CD4-positive, CD25-positive, alpha-beta regulatory T cell (primary cell): ENCODE results near the gene MAG. TPM values are rescaled to one million over a fixed set of nuclear protein-coding genes. Genes with fewer than 3 reads are reported as not detected.

Experiments
- ATAC-seq, 2 donors: fragments of 150-1000 bp; cut with Tn5 transposase; one replicate each; pipeline ENCODE4 v1.10.0; 2021; ENCODE audit warnings: low read depth in 2 of 2, moderate number of reproducible peaks in 2 of 2, moderate library complexity in 1 of 2
- DNase-seq, 3 donors: peaks; one replicate each; pipeline versions ENCODE4 v3.0.0 to v3.0.0-alpha.2; 2012 to 2022; ENCODE audit warnings: mixed read lengths in 1 of 3
- H3K27ac ChIP-seq: one replicate; pipeline ENCODE4 v1.7.0; 2013; ENCODE audit warnings: mild to moderate bottlenecking, low read length; ENCODE audit not compliant: insufficient read depth, poor library complexity, severe bottlenecking
- H3K27me3 ChIP-seq: one replicate; pipeline ENCODE4 v1.7.0; 2013; ENCODE audit warnings: low read length; ENCODE audit not compliant: control insufficient read depth, insufficient read depth
- H3K36me3 ChIP-seq: one replicate; pipeline ENCODE4 v1.7.0; 2013; ENCODE audit warnings: mild to moderate bottlenecking, low read length, moderate library complexity; ENCODE audit not compliant: control insufficient read depth, insufficient read depth
- H3K4me1 ChIP-seq: 2 replicates; pipeline ENCODE4 v1.7.0; 2013; ENCODE audit warnings: mild to moderate bottlenecking, low read length; ENCODE audit not compliant: insufficient read depth, control insufficient read depth, poor library complexity, severe bottlenecking
- H3K4me3 ChIP-seq: one replicate; pipeline ENCODE4 v1.7.0; 2013; ENCODE audit warnings: low read depth, mild to moderate bottlenecking, low read length, moderate library complexity
- H3K9me3 ChIP-seq, 2 experiments: 1 replicate in 1 of 2; 2 replicates in 1 of 2; pipeline ENCODE4 v1.7.0; 2013; ENCODE audit warnings: low read length in 2 of 2, mild to moderate bottlenecking in 1 of 2, moderate library complexity in 1 of 2; ENCODE audit not compliant: control insufficient read depth in 2 of 2
- H3K27ac Mint-ChIP-seq, 3 donors: one replicate each; pipeline ENCODE4 v1.8.0; 2020 to 2022; ENCODE audit warnings: mild to moderate bottlenecking in 3 of 3, mixed read lengths in 3 of 3, moderate library complexity in 2 of 3
- H3K27me3 Mint-ChIP-seq: one replicate; pipeline ENCODE4 v1.8.0; 2022; ENCODE audit warnings: mild to moderate bottlenecking, mixed read lengths
- H3K36me3 Mint-ChIP-seq: one replicate; pipeline ENCODE4 v1.8.0; 2020; ENCODE audit warnings: mixed read lengths
- H3K4me1 Mint-ChIP-seq, 4 donors: one replicate each; pipeline ENCODE4 v1.8.0; 2020 to 2022; ENCODE audit warnings: mixed read lengths in 4 of 4, mild to moderate bottlenecking in 1 of 4
- H3K4me3 Mint-ChIP-seq, 4 donors: one replicate each; pipeline ENCODE4 v1.8.0; 2020 to 2022; ENCODE audit warnings: mild to moderate bottlenecking in 4 of 4, mixed read lengths in 4 of 4, moderate library complexity in 3 of 4
- H3K9me3 Mint-ChIP-seq, 7 donors: one replicate each; pipeline ENCODE4 v1.8.0; 2020 to 2022; ENCODE audit warnings: mixed read lengths in 7 of 7, mild to moderate bottlenecking in 3 of 7, moderate library complexity in 2 of 7
- polyA plus RNA-seq, 4 donors: library from polyadenylated mRNA; unstranded; fragments of 300-500 nt; fragmentation: Illumina TruSeq; gene quantifications; one replicate each; pipeline ENCODE4 v1.2.3, GENCODE V29; 2021
- total RNA-seq: library from RNA; stranded (reverse); gene quantifications from one replicate; pipeline ENCODE4 v1.2.3, GENCODE V29; 2022

Gene MAG
- total and polyA plus RNA-seq, 5 donors from 2014 or later: 0.16 to 0.28 TPM; not detected in 3

DNA sequence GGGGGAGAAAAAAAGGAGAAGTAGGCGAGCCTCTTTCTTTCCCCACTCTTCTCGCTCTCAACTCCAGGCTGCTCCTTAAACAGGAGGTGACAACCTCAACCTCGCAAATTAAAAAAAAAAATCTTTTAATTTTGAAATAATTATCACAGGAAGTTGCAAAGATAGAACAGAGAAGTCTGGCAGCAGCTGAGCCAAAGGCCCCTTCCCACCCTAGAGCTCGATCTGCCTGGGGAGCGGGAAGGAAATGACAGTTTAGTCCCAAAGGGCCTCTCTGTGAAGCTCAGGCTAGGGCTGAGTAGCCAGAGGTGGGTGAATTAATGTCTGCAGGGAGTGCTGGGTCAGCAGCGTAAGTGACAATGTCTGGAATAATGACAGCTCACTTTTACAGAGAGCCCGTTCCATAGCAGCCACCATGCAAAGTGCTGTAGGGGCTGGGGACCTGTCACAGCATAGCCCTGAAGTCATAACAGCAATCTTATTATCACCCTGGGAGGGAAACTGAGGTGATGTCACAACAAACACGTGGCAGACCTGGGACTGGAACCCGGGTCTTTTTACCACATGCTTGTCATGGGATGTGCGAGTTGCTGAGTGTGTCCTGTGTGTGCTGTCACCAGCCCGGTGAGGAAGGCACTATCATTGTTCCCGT is 28.2 kb downstream of the MAG start:
- Histone ChIP-seq H3K27ac (no peak overlapping the region), H3K27me3 (peaks cover 4% of the 10 kb centered on the region), H3K4me3 (no peak overlapping the region), H3K36me3 (no peaks in the 10 kb centered on the region), H3K4me1 (no peaks in the 10 kb centered on the region), H3K9me3 (peaks cover 2 to 3% of the 10 kb centered on the region in 2 experiments)
- no peaks in the 10 kb centered on the region for H3K36me3 Mint-ChIP-seq
- DNase-seq (no peak), ATAC-seq (peak in 1 of 2 donors; percentile 22)
- H3K4me1 Mint-ChIP-seq: no peaks in the 10 kb centered on the region
- peaks cover 0 to 4% (median 0%) of the 10 kb centered on the region in 7 donors for H3K9me3 Mint-ChIP-seq
- H3K27ac Mint-ChIP-seq: no peak overlapping the region
- no peaks in the 10 kb centered on the region for H3K27me3 Mint-ChIP-seq
- H3K4me3 Mint-ChIP-seq: no peak overlapping the region

GRCh38 chr19:35321291-35321690 is 29.3 kb downstream of the MAG start:
- Mint-ChIP-seq H3K4me3 (no peak overlapping the region), H3K9me3 (peaks cover 0 to 4% (median 0%) of the 10 kb centered on the region in 7 donors), H3K27me3 (no peaks in the 10 kb centered on the region), H3K36me3 (no peaks in the 10 kb centered on the region), H3K27ac (no peak overlapping the region), H3K4me1 (no peaks in the 10 kb centered on the region)
- Histone ChIP-seq H3K4me1 (no peaks in the 10 kb centered on the region), H3K27me3 (peaks cover 4% of the 10 kb centered on the region), H3K9me3 (peaks cover 2 to 3% of the 10 kb centered on the region in 2 experiments), H3K27ac (no peak overlapping the region), H3K4me3 (no peak overlapping the region), H3K36me3 (no peaks in the 10 kb centered on the region)
- ATAC-seq (no peak), DNase-seq (no peak)

GRCh38 chr19:35322014-35322413 is 30.1 kb downstream of the MAG start:
- Mint-ChIP-seq H3K36me3 (no peaks in the 10 kb centered on the region), H3K27me3 (no peaks in the 10 kb centered on the region), H3K4me1 (no peaks in the 10 kb centered on the region), H3K9me3 (peaks cover 0 to 4% (median 0%) of the 10 kb centered on the region in 7 donors), H3K27ac (no peak overlapping the region), H3K4me3 (no peak overlapping the region)
- DNase-seq: no peak
- Histone ChIP-seq H3K27ac (no peak overlapping the region), H3K4me3 (no peak overlapping the region), H3K9me3 (peaks cover 2 to 3% of the 10 kb centered on the region in 2 experiments), H3K27me3 (peaks cover 4% of the 10 kb centered on the region), H3K4me1 (no peaks in the 10 kb centered on the region), H3K36me3 (no peaks in the 10 kb centered on the region)
- no peak for ATAC-seq

- Histone ChIP-seq H3K4me1 (no peaks in the 10 kb centered on the region), H3K9me3 (no peaks in the 10 kb centered on the region), H3K4me3 (no peak overlapping the region), H3K27me3 (no peaks in the 10 kb centered on the region), H3K36me3 (no peaks in the 10 kb centered on the region), H3K27ac (no peak overlapping the region)
- Mint-ChIP-seq H3K27me3 (peaks cover 15% of the 10 kb centered on the region), H3K4me3 (no peak overlapping the region), H3K27ac (no peak overlapping the region), H3K4me1 (peaks cover 0 to 2% (median under 1%) of the 10 kb centered on the region in 4 donors), H3K9me3 (no peaks in the 10 kb centered on the region), H3K36me3 (no peaks in the 10 kb centered on the region)
- no peak for DNase-seq
- no peak for ATAC-seq
Observed at GRCh38 chr19:35327642-35328041, 35.7 kb downstream of the MAG start.

DNA sequence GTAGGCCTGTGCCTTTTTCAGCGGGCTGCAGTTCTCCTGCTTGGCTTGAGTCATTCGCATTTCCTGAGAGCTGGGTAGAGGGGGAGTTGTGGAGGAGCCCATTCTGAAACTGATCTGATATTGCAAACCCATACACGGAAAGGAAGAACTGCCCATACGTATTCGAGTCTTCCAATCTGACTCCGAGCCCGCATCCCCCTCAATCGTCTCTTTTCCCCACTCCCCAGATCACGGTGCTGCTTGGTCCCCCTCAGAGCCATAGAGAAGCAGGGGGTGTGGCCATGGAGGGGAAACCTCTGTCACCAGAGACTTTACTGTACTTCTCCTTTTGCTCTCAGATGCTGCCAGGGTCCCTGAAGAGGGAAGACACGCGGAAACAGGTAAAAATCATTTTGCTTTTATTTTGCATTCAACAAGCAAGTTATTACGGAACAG is 36.9 kb downstream of the MAG start, which contains the start of gene CD22:
CD22 (plus strand) TSS at position 337 of the 435 bp plus-strand sequence. CDS start 2,854 bp downstream, outside the sequence.
- Mint-ChIP-seq H3K27me3 (peaks cover 15% of the 10 kb centered on the region), H3K4me1 (peaks cover 0 to 6% (median under 1%) of the 10 kb centered on the region in 4 donors), H3K4me3 (no peak within 1 kb of the TSS), H3K36me3 (no peaks in the 10 kb centered on the region), H3K9me3 (no peaks in the 10 kb centered on the region), H3K27ac (peak within 1 kb of the TSS in 1 of 3 donors; percentile 51)
- H3K27me3 ChIP-seq: no peaks in the 10 kb centered on the region
- H3K36me3 ChIP-seq: no peaks in the 10 kb centered on the region
- no peak within 1 kb of the TSS for H3K27ac ChIP-seq
- DNase-seq (no peak), ATAC-seq (peak in 1 of 2 donors; percentile 33)
- no peaks in the 10 kb centered on the region for H3K4me1 ChIP-seq
- H3K9me3 ChIP-seq: no peaks in the 10 kb centered on the region
- no peak within 1 kb of the TSS for H3K4me3 ChIP-seq

DNA sequence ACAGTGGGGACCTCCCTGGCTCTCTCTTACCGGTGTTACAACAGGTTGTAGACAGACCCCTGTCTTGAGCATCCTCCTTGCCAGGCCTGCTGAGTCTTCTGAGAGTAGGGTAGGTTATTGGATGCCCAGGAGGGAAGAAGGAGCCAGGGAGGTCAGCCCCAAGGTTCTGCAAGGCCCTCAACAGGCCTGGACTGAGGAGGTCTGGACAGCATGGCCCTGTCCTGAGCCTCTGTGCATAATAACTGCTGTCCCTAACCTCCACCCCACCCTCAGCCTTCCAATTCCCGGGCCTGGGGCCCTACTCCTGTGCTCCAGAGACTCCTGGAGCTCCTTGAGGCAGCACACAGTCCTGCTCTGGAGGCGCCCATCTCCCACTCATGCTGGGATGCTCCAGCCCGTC is 37.4 kb downstream of the MAG start:
- H3K4me3 ChIP-seq: no peak overlapping the region
- peaks cover 0 to 6% (median under 1%) of the 10 kb centered on the region in 4 donors for H3K4me1 Mint-ChIP-seq
- H3K4me1 ChIP-seq: no peaks in the 10 kb centered on the region
- H3K36me3 ChIP-seq: no peaks in the 10 kb centered on the region
- no peak overlapping the region for H3K27ac Mint-ChIP-seq
- no peak for DNase-seq
- ATAC-seq: no peak
- H3K27me3 ChIP-seq: no peaks in the 10 kb centered on the region
- no peaks in the 10 kb centered on the region for H3K9me3 ChIP-seq
- H3K9me3 Mint-ChIP-seq: no peaks in the 10 kb centered on the region
- H3K4me3 Mint-ChIP-seq: no peak overlapping the region
- no peak overlapping the region for H3K27ac ChIP-seq
- no peaks in the 10 kb centered on the region for H3K36me3 Mint-ChIP-seq
- H3K27me3 Mint-ChIP-seq: peaks cover 15% of the 10 kb centered on the region

GRCh38 chr19:35330475-35330874 is 38.5 kb downstream of the MAG start:
- Histone ChIP-seq H3K27ac (no peak overlapping the region), H3K4me1 (no peaks in the 10 kb centered on the region), H3K36me3 (no peaks in the 10 kb centered on the region), H3K27me3 (no peaks in the 10 kb centered on the region), H3K4me3 (no peak overlapping the region), H3K9me3 (no peaks in the 10 kb centered on the region)
- no peaks in the 10 kb centered on the region for H3K9me3 Mint-ChIP-seq
- H3K27me3 Mint-ChIP-seq: peaks cover 15% of the 10 kb centered on the region
- peaks cover 0 to 6% (median under 1%) of the 10 kb centered on the region in 4 donors for H3K4me1 Mint-ChIP-seq
- DNase-seq (no peak), ATAC-seq (peak; percentile 21 to 56)
- H3K27ac Mint-ChIP-seq: peak overlapping the region in 1 of 3 donors; percentile 50
- no peak overlapping the region for H3K4me3 Mint-ChIP-seq
- H3K36me3 Mint-ChIP-seq: no peaks in the 10 kb centered on the region
